NCI-H460 (cell line): ENCODE measurements around the gene DRGX. TPM values are rescaled to one million over a fixed set of nuclear protein-coding genes. Genes with fewer than 3 reads are reported as not detected.

Source experiments
- DNase-seq: peaks from one replicate; pipeline ENCODE4 v3.0.0-alpha.2; 2016; ENCODE audit warnings: low read depth; ENCODE audit errors: extremely low read depth
- total RNA-seq: library from RNA; depleted of rRNA; stranded (reverse); fragments of >200 nt; shearing (Covaris generic); gene quantifications from 2 replicates; pipeline ENCODE4 v1.2.3, GENCODE V29; 2014

Gene DRGX
- total RNA-seq, 1 experiment from 2014 or later, result not detected

- DNase-seq, result no peak
Observed at GRCh38 chr10:49364051-49364450, 31.8 kb downstream of the DRGX start.

GRCh38 chr10:49363309-49364031 is 32.4 kb downstream of the DRGX start:
- DNase-seq, result no peak

- DNase-seq, result no peak
Observed at GRCh38 chr10:49362596-49363260, 33.2 kb downstream of the DRGX start.

- DNase-seq, result no peak
Observed at GRCh38 chr10:49361735-49362568, 33.9 kb downstream of the DRGX start.

GRCh38 chr10:49361178-49361554 is 34.7 kb downstream of the DRGX start:
- DNase-seq, result no peak

GRCh38 chr10:49360271-49361177 is 35.4 kb downstream of the DRGX start:
- no peak for DNase-seq

GRCh38 chr10:49359349-49360270 is 36.3 kb downstream of the DRGX start:
- DNase-seq, result no peak

- DNase-seq, result no peak
Observed at GRCh38 chr10:49357910-49358309, 38.0 kb downstream of the DRGX start.

GRCh38 chr10:49356944-49357343 is 38.9 kb downstream of the DRGX start:
- no peak for DNase-seq

- DNase-seq, result no peak
Observed at GRCh38 chr10:49356181-49356580, 39.7 kb downstream of the DRGX start.

- no peak for DNase-seq
Observed at GRCh38 chr10:49355221-49355620, 40.7 kb downstream of the DRGX start.

GRCh38 chr10:49354593-49354992 is 41.3 kb downstream of the DRGX start:
- no peak for DNase-seq

- DNase-seq, result no peak
Observed at GRCh38 chr10:49353895-49354566, 41.9 kb downstream of the DRGX start.

- no peak for DNase-seq
Observed at GRCh38 chr10:49353026-49353894, 42.6 kb downstream of the DRGX start.

GRCh38 chr10:49352323-49352722 is 43.6 kb downstream of the DRGX start:
- no peak for DNase-seq

GRCh38 chr10:49351669-49352068 is 44.2 kb downstream of the DRGX start:
- DNase-seq, result no peak

GRCh38 chr10:49350846-49351532 is 44.9 kb downstream of the DRGX start:
- no peak for DNase-seq
